CD1c-positive myeloid dendritic cell (primary cell): ENCODE data around the gene DMTF1.
"Not testable (repeated sequence)": the region's sequence is repeated elsewhere in the genome, so short reads cannot be mapped to it uniquely, and the experiment has no call there.

Source experiments
- DNase-seq: peaks from one replicate; pipeline ENCODE4 v3.0.0-alpha.2; 2016; ENCODE audit errors: extremely low spot score

DMTF1 gene

GRCh38 chr7:87223666-87224065 is 71.4 kb downstream of the DMTF1 start:
- no peak for DNase-seq

- no peak for DNase-seq
Measured at GRCh38 chr7:87225696-87226095, 73.4 kb downstream of the DMTF1 start.

- DNase-seq, result no peak
Measured at GRCh38 chr7:87226495-87226894, 74.2 kb downstream of the DMTF1 start.

GRCh38 chr7:87231258-87231657 is 79.0 kb downstream of the DMTF1 start:
- no peak for DNase-seq

- DNase-seq, result no peak
Measured at GRCh38 chr7:87231711-87232110, 79.5 kb downstream of the DMTF1 start.

- DNase-seq, result no peak
Measured at GRCh38 chr7:87234949-87235348, 82.7 kb downstream of the DMTF1 start.

- DNase-seq, result not testable (repeated sequence)
Measured at GRCh38 chr7:87238464-87239051, 86.3 kb downstream of the DMTF1 start.

- DNase-seq, result not testable (repeated sequence)
Measured at GRCh38 chr7:87245671-87246070, 93.4 kb downstream of the DMTF1 start.
